UCSD-AML1 (cell line): ENCODE results near the gene SULT1A1.

Experiments
- DNase-seq: peaks from one replicate; lab custom pipeline; 2025; ENCODE audit not compliant: unreplicated experiment; lab: John Stamatoyannopoulos, UW

The SULT1A1 gene

DNA sequence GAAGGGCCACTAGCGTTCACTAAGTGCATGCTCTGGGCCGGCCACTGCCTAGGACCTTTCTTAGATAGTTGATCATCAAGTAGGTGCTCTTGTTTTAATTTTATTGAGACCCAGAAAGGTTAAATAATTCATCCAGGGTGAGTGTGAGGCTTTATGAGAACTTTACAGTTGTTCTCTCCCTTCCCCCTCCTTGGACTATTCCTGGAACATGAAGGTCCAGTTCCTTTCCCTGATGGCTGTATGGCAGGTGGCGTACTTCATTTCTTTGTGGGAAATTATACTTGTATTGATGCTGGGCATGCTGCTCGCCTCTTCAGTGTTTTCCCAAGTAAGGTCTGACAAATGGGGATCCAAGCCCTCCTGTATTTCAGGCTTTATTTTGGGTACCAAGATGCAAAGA is 47.6 kb downstream of the SULT1A1 start:
- DNase-seq, result no peak

DNA sequence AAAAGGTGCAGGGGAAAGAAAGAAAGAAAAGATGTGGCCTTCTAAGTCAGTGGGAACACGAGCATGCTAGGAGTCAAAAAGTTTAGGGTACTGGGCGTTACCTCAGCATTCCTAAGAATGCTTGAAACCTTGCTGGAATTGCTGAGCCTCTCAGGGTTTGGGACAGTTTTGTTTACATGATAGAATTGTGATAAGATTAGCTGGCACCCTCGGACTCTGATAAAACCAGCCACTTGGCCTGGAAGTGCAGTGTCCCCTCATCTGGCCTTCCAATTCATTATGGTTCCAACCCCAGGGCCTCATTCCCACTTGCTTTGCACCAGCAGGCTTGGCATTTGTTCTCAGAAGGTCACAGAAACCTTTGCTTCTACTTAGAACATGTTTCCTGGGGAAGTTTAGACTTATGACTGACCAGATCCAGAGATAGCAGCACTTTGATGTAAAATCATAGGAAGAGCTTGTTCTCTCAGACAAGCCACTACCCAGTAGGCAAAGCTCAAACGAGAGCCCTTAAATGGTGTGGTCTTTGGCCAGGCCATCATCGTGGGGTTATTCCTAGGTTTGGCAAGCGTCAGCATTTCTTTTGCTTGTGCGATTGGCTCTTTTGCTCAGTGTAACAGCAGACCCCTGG is 48.2 kb downstream of the SULT1A1 start:
- DNase-seq, result no peak

DNA sequence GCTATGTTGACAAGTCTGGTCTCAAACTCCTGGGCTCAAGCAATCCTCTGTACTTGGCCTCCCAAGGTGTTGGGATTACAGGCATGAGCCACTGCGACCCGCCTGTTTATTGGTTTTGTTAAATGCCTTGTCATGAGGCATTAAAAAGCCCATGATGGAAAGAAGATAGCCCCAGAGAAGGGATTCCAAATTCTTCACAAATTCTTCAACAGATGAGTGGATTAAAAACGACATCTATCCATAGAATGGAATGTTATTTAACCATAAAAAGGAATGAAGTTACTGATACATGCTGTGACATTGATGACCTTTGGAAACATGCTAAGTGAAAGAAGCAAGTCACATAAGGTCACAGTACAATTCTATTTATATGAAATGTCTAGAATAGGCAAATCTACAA is 51.4 kb downstream of the SULT1A1 start:
- DNase-seq, result no peak

DNA sequence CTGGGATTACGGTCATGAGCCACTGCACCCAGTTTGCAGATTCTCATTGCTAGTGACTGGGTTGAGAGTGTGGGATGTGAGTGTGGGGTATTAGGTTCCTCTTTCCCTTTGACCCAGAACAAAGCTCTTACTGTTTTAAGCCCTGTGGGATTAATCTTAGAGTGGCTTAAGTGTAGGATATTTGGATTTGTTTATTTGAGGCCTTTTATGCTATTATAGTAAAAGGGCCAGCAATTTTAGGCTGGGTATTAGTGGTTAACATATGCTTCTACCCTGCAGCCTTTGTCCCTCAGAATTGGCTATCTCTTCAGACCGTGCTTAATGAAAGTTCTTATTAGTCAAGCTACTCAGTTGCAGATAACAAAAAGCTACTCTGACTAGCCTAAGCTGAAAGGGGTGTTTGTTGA is 52.9 kb downstream of the SULT1A1 start:
- no peak for DNase-seq

DNA sequence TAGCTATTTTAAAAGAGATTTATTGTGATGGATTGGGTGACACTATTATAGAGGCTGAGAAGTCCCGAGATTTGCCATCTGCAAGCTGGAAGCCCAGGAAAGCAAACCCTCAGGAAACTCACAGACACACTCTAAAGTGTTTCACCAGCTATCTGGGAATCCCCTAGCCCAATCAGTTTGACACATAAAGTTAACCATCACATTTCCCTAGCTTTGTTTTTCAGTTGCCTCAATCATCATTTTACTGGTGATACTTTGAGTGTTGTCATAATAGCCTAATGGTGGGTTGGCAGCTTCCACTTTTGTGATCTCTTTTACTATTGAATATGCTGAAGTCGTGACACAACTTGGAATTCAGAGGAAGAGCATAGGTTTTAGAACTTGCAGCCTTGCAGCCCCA is 54.3 kb downstream of the SULT1A1 start:
- DNase-seq, result no peak
